Activated naive CD8-positive, alpha-beta T cell treated with anti-CD3 and anti-CD28 coated beads for 36 hours (primary cell): ENCODE measurements around the gene PCDHGA10. TPM values are rescaled to one million over a fixed set of nuclear protein-coding genes. Genes with fewer than 3 reads are reported as not detected.
"Not testable (repeated sequence)": the region's sequence is repeated elsewhere in the genome, so short reads cannot be mapped to it uniquely, and the experiment has no call there.

Experiments used
- DNase-seq: peaks from one replicate; pipeline ENCODE4 v3.0.0; 2021
- H3K27ac Mint-ChIP-seq: one replicate; pipeline ENCODE4 v1.8.0; 2022; ENCODE audit warnings: mild to moderate bottlenecking, moderate library complexity, mixed read lengths
- H3K27me3 Mint-ChIP-seq: one replicate; pipeline ENCODE4 v1.8.0; 2022; ENCODE audit warnings: mild to moderate bottlenecking, mixed read lengths
- H3K36me3 Mint-ChIP-seq: one replicate; pipeline ENCODE4 v1.8.0; 2021; ENCODE audit warnings: mild to moderate bottlenecking, mixed read lengths
- H3K4me1 Mint-ChIP-seq: one replicate; pipeline ENCODE4 v1.8.0; 2021; ENCODE audit warnings: mixed read lengths
- H3K4me3 Mint-ChIP-seq: one replicate; pipeline ENCODE4 v1.8.0; 2022; ENCODE audit warnings: mild to moderate bottlenecking, moderate library complexity, mixed read lengths
- H3K9me3 Mint-ChIP-seq: one replicate; pipeline ENCODE4 v1.8.0; 2022; ENCODE audit warnings: mixed read lengths
- total RNA-seq, 2 experiments: library from RNA; stranded (reverse); gene quantifications; one replicate each; pipeline ENCODE4 v1.2.3, GENCODE V29; 2021

The PCDHGA10 gene
- total RNA-seq, 2 experiments from 2014 or later = 0.06 TPM; not detected in 1

DNA sequence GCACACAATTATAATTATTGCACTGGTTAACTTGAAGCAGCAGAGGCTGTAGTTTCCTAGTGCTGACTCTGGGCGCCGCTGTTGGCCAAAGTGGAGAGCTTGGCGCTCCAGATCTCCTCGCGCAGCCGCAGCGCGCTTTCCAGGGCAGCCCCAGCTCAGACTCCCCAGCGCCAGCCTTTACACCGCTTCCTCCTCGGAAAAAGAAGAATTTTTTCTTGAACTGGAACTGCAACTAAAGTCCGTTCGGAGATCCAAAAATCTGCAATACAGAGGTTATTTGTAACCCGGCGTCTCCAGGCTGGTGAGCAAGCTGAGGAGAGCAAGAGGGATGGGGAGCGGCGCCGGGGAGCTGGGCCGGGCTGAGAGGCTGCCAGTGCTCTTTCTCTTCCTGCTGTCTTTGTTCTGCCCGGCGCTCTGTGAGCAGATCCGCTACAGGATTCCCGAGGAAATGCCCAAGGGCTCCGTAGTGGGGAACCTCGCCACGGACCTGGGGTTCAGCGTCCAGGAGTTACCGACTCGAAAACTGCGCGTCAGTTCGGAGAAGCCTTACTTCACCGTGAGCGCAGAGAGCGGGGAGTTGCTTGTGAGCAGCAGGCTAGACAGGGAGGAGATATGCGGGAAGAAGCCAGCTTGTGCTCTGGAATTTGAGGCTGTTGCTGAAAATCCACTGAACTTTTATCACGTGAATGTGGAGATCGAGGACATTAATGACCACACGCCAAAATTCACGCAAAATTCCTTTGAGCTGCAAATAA is 25.1 kb upstream of the PCDHGA10 start, which contains the start of gene PCDHGB4:
PCDHGB4 (plus strand) TSS at position 142 of the 755 bp plus-strand sequence; CDS start at position 329, 187 bp downstream.
- not testable (repeated sequence) for H3K27ac Mint-ChIP-seq, DNase-seq, H3K4me1 Mint-ChIP-seq
- peak within 1 kb of the TSS; percentile 37 for H3K4me3 Mint-ChIP-seq
- peaks cover 85% of the 10 kb centered on the region for H3K27me3 Mint-ChIP-seq
- H3K9me3 Mint-ChIP-seq = peaks cover 47% of the 10 kb centered on the region
- H3K36me3 Mint-ChIP-seq = peaks cover 17% of the 10 kb centered on the region

DNA sequence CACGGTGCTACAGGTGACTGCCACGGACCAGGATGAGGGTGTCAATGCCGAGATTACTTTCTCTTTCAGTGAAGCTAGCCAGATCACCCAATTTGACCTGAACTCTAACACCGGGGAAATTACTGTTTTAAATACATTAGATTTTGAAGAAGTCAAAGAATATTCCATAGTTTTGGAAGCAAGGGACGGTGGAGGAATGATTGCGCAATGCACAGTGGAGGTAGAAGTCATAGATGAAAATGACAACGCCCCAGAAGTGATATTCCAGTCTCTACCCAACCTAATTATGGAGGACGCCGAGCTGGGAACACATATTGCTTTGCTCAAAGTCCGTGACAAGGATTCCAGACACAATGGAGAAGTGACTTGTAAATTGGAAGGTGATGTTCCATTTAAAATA is 24.1 kb upstream of the PCDHGA10 start:
- Mint-ChIP-seq H3K9me3 (peaks cover 48% of the 10 kb centered on the region), H3K36me3 (peaks cover 21% of the 10 kb centered on the region), H3K4me1 (no peaks in the 10 kb centered on the region), H3K27me3 (peaks cover 84% of the 10 kb centered on the region), H3K27ac (no peak overlapping the region), H3K4me3 (no peak overlapping the region)
- DNase-seq = no peak

DNA sequence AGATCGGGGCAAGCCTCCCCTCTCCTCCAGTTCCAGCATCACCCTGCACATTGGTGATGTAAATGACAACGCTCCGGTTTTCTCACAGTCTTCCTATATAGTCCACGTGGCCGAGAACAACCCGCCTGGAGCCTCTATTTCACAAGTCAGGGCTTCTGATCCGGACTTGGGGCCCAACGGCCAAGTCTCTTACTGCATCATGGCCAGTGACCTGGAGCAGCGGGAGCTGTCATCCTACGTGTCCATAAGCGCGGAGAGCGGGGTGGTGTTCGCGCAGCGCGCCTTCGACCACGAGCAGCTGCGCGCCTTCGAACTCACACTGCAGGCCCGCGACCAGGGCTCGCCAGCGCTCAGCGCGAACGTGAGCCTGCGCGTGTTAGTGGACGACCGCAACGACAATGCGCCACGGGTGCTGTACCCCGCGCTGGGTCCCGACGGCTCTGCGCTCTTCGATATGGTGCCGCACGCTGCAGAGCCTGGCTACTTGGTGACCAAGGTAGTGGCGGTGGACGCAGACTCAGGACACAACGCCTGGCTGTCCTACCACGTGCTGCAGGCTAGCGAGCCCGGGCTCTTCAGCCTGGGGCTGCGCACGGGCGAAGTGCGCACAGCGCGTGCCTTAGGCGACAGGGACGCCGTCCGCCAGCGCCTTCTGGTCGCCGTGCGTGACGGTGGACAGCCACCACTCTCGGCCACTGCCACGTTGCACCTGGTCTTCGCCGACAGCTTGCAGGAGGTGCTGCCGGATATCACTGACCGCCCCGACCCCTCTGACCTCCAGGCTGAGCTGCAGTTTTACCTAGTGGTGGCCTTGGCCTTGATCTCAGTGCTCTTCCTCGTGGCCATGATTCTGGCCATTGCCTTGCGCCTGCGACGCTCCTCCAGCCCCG is 23.4 kb upstream of the PCDHGA10 start:
- Mint-ChIP-seq H3K27ac (no peak overlapping the region), H3K4me3 (no peak overlapping the region), H3K9me3 (peaks cover 48% of the 10 kb centered on the region), H3K27me3 (peaks cover 84% of the 10 kb centered on the region), H3K4me1 (no peaks in the 10 kb centered on the region), H3K36me3 (peaks cover 26% of the 10 kb centered on the region)
- DNase-seq = no peak

DNA sequence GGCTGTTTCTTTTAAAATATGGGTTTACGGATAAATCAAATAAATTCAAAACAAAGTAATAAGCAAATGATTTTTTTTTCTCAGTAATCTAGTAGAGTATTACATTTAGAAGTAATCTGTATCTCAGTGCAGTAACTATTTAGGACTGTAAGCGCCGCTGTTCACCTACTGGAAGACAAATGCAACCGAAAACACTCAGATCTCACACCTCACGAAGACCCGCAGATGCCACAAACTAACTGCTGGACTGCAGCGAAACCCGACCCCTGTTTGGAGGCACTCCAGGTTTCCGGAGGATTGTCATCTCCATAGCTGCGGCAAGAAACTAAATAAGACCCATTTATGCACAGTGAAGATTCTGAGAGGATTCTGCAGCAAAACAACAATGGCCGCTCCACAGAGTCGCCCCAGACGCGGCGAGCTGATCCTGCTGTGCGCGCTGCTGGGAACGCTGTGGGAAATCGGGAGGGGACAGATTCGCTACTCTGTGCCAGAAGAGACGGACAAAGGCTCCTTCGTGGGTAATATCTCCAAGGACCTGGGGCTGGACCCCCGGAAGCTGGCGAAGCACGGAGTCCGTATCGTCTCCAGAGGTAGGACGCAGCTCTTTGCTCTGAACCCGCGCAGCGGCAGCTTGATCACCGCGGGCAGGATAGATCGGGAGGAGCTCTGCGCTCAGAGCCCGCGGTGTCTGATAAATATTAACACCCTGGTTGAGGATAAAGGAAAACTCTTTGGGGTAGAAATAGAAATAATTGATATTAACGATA is 20.2 kb upstream of the PCDHGA10 start, which contains the start of gene PCDHGA8:
PCDHGA8 (plus strand) TSS at position 205 of the 770 bp plus-strand sequence; CDS start at position 386, 181 bp downstream.
- Mint-ChIP-seq H3K27me3 (peaks cover 82% of the 10 kb centered on the region), H3K36me3 (peaks cover 24% of the 10 kb centered on the region), H3K4me1 (no peaks in the 10 kb centered on the region), H3K9me3 (peaks cover 35% of the 10 kb centered on the region), H3K27ac (no peak within 1 kb of the TSS), H3K4me3 (no peak within 1 kb of the TSS)
- no peak for DNase-seq

DNA sequence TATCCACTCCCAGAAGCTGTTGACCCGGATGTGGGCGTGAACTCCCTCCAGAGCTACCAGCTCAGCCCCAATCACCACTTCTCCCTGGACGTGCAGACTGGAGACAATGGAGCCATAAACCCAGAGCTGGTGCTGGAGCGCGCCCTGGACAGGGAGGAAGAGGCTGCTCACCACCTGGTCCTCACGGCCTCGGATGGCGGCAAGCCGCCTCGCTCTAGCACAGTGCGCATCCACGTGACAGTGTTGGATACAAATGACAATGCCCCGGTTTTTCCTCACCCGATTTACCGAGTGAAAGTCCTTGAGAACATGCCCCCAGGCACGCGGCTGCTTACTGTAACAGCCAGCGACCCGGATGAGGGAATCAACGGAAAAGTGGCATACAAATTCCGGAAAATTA is 19.5 kb upstream of the PCDHGA10 start:
- peaks cover 23% of the 10 kb centered on the region for H3K36me3 Mint-ChIP-seq
- H3K4me3 Mint-ChIP-seq = no peak overlapping the region
- H3K9me3 Mint-ChIP-seq = peaks cover 33% of the 10 kb centered on the region
- no peaks in the 10 kb centered on the region for H3K4me1 Mint-ChIP-seq
- H3K27ac Mint-ChIP-seq = no peak overlapping the region
- peaks cover 82% of the 10 kb centered on the region for H3K27me3 Mint-ChIP-seq
- no peak for DNase-seq

DNA sequence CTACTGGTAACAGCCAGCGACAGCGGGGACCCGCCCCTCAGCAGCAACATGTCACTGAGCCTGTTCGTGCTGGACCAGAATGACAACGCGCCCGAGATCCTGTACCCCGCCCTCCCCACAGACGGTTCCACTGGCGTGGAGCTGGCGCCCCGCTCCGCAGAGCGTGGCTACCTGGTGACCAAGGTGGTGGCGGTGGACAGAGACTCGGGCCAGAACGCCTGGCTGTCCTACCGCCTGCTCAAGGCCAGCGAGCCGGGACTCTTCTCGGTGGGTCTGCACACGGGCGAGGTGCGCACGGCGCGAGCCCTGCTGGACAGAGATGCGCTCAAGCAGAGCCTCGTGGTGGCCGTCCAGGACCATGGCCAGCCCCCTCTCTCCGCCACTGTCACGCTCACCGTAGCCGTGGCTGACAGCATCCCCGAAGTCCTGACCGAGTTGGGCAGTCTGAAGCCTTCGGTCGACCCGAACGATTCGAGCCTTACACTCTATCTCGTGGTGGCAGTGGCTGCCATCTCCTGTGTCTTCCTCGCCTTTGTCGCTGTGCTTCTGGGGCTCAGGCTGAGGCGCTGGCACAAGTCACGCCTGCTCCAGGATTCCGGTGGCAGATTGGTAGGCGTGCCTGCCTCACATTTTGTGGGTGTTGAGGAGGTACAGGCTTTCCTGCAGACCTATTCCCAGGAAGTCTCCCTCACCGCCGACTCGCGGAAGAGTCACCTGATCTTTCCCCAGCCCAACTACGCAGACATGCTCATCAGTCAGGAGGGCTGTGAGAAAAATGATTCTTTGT is 18.2 kb upstream of the PCDHGA10 start:
- H3K4me3 Mint-ChIP-seq, DNase-seq, H3K4me1 Mint-ChIP-seq, H3K27ac Mint-ChIP-seq: not testable (repeated sequence)
- Mint-ChIP-seq H3K27me3 (peaks cover 82% of the 10 kb centered on the region), H3K9me3 (peaks cover 33% of the 10 kb centered on the region), H3K36me3 (peaks cover 20% of the 10 kb centered on the region)

DNA sequence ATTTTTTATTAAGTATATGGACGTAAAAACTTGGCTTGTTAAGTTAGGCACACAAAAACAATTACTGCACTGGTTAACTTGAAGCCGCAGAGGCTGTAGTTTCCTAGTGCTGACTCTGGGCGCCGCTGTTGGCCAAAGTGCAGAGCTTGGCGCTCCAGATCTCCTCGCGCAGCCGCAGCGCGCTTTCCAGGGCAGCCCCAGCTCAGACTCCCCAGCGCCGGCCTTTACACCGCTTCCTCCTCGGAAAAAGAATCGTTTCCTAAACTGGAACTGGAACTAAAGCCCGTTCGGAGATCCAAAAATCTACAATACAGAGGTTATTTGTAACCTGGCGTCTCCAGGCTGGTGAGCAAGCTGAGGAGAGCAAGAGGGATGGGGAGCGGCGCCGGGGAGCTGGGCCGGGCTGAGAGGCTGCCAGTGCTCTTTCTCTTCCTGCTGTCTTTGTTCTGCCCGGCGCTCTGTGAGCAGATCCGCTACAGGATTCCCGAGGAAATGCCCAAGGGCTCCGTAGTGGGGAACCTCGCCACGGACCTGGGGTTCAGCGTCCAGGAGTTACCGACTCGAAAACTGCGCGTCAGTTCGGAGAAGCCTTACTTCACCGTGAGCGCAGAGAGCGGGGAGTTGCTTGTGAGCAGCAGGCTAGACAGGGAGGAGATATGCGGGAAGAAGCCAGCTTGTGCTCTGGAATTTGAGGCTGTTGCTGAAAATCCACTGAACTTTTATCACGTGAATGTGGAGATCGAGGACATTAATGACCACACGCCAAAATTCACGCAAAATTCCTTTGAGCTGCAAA is 14.8 kb upstream of the PCDHGA10 start, which contains the start of gene PCDHGB5:
PCDHGB5 (plus strand) TSS at position 192 of the 796 bp plus-strand sequence; CDS start at position 373, 181 bp downstream.
- DNase-seq = peak; percentile 53
- H3K36me3 Mint-ChIP-seq = peaks cover 21% of the 10 kb centered on the region
- H3K4me3 Mint-ChIP-seq = peak within 1 kb of the TSS; percentile 61
- H3K4me1 Mint-ChIP-seq, H3K27ac Mint-ChIP-seq: not testable (repeated sequence)
- H3K9me3 Mint-ChIP-seq = peaks cover 30% of the 10 kb centered on the region
- H3K27me3 Mint-ChIP-seq = peaks cover 81% of the 10 kb centered on the region

DNA sequence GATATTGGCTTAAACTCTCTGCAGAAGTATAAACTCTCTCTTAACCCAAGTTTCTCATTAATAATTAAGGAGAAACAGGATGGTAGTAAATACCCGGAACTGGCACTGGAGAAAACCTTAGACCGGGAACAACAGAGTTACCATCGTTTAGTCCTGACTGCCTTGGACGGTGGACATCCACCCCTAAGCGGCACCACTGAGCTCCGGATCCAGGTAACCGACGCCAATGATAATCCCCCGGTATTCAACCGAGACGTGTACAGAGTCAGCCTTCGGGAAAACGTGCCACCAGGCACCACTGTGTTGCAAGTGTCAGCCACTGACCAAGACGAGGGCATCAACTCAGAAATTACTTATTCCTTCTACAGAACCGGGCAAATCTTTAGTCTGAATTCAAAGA is 14.2 kb upstream of the PCDHGA10 start:
- H3K27ac Mint-ChIP-seq = no peak overlapping the region
- no peak for DNase-seq
- H3K9me3 Mint-ChIP-seq = peaks cover 27% of the 10 kb centered on the region
- no peak overlapping the region for H3K4me3 Mint-ChIP-seq
- peaks cover 1% of the 10 kb centered on the region for H3K4me1 Mint-ChIP-seq
- H3K36me3 Mint-ChIP-seq = peaks cover 18% of the 10 kb centered on the region
- peaks cover 82% of the 10 kb centered on the region for H3K27me3 Mint-ChIP-seq

DNA sequence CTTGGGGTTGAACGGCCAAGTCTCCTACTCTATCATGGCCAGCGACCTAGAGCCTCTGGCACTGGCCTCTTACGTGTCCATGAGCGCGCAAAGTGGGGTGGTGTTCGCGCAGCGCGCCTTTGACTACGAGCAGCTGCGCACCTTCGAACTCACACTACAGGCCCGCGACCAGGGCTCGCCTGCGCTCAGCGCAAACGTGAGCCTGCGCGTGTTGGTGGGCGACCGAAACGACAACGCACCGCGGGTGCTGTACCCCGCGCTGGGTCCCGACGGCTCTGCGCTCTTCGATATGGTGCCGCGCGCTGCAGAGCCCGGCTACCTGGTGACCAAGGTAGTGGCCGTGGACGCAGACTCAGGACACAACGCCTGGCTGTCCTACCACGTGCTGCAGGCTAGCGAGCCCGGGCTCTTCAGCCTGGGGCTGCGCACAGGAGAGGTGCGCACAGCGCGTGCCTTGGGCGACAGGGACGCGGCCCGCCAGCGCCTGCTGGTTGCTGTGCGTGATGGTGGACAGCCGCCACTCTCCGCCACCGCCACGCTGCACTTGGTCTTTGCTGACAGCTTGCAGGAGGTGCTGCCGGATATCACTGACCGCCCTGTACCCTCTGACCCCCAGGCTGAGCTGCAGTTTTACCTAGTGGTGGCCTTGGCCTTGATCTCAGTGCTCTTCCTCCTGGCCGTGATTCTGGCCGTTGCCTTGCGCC is 13.1 kb upstream of the PCDHGA10 start:
- Mint-ChIP-seq H3K9me3 (peaks cover 21% of the 10 kb centered on the region), H3K4me3 (no peak overlapping the region), H3K27me3 (peaks cover 82% of the 10 kb centered on the region), H3K27ac (no peak overlapping the region), H3K36me3 (peaks cover 15% of the 10 kb centered on the region), H3K4me1 (peaks cover 1% of the 10 kb centered on the region)
- no peak for DNase-seq

DNA sequence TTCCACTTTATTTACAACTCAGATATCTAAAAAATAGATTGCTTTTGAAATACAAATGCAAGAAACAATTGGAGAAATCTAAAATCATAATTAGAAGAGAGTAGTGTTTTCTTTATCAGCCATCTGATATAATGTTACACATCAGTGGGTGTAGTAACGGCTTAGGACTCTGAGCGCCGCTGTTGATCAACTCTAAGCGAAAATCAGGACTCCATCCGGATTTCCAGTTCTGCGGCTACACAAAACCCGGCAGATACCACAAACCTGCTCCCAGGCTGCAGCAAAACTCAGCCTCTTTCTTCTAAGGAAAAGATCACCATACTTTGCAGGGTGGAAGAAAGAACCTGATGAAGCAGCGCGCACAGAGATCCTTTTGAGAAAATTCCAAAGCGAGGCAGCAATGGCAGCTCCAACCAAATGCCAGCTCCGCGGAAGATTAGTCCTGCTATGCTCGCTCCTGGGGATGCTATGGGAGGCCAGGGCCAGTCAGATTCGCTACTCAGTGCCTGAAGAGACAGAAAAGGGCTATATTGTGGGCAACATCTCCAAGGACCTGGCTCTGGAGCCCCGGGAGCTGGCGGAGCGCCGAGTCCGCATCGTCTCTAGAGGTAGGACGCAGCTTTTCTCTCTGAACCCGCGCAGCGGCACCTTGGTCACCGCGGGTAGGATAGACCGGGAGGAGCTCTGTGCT is 10.1 kb upstream of the PCDHGA10 start, which contains the start of gene PCDHGA9:
PCDHGA9 (plus strand) TSS at position 226 of the 691 bp plus-strand sequence; CDS start at position 401, 175 bp downstream.
- Mint-ChIP-seq H3K36me3 (peaks cover 15% of the 10 kb centered on the region), H3K27me3 (peaks cover 82% of the 10 kb centered on the region), H3K4me3 (peak within 1 kb of the TSS; percentile 52), H3K9me3 (peaks cover 25% of the 10 kb centered on the region), H3K27ac (peak within 1 kb of the TSS; percentile 34), H3K4me1 (peaks cover 1% of the 10 kb centered on the region)
- DNase-seq = no peak

DNA sequence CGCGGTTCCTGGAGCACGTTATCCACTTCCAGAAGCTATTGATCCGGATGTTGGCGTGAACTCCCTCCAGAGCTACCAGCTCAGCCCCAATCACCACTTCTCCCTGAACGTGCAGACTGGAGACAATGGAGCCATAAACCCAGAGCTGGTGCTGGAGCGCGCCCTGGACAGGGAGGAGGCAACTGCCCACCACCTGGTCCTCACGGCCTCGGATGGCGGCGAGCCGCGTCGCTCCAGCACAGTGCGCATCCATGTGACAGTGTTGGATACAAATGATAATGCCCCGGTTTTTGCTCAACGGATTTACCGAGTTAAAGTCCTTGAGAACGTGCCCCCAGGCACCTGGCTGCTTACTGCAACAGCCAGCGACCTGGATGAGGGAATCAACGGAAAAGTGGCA is 9.4 kb upstream of the PCDHGA10 start:
- Mint-ChIP-seq H3K36me3 (peaks cover 17% of the 10 kb centered on the region), H3K27me3 (peaks cover 85% of the 10 kb centered on the region)

DNA sequence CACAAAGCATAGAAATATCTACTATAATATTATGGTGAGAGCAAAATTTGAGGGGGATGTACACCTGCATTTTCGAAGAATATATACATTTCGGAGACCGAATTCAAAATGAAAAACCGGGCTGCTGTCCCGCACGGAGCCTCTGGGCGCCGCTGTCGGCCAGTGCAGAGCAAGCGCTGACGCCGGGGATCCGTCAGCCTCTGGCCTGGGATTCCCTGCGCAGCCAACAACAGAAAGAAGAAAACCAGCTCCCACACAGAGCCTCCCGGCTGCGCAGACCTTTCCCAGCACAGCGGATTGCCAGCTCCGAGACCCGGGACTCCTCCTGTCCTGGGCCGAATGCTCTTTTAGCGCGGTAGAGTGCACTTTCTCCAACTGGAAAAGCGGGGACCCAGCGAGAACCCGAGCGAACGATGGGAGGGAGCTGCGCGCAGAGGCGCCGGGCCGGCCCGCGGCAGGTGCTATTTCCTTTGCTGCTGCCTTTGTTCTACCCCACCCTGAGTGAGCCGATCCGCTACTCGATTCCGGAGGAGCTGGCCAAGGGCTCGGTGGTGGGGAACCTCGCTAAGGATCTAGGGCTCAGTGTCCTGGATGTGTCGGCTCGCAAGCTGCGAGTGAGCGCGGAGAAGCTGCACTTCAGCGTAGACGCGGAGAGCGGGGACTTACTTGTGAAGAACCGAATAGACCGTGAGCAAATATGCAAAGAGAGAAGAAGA is 4.8 kb upstream of the PCDHGA10 start, which contains the start of gene PCDHGB6:
PCDHGB6 (plus strand) TSS at position 232 of the 716 bp plus-strand sequence; CDS start at position 414, 182 bp downstream.
- Mint-ChIP-seq H3K36me3 (peaks cover 15% of the 10 kb centered on the region), H3K9me3 (peaks cover 23% of the 10 kb centered on the region), H3K27me3 (peaks cover 85% of the 10 kb centered on the region), H3K4me3 (peak within 1 kb of the TSS; percentile 45)
- H3K27ac Mint-ChIP-seq, H3K4me1 Mint-ChIP-seq: not testable (repeated sequence)
- DNase-seq = peak; percentile 49

More for the DNA sequence above, 9.4 kb upstream of the PCDHGA10 start:
- no peak for DNase-seq
- H3K4me1 Mint-ChIP-seq = peaks cover 1% of the 10 kb centered on the region
- peaks cover 27% of the 10 kb centered on the region for H3K9me3 Mint-ChIP-seq
- no peak overlapping the region for H3K27ac Mint-ChIP-seq
- no peak overlapping the region for H3K4me3 Mint-ChIP-seq
